T47D (cell line): ENCODE results near the gene SLC1A3.

Experiments used
- DNase-seq, 2 experiments: peaks; one replicate each; pipeline versions ENCODE4 v3.0.0 to v3.0.0-alpha.2; 2011 to 2012; ENCODE audit warnings: low read depth in 1 of 2, low spot score in 1 of 2
- JUND ChIP-seq: IDR thresholded peaks from 2 replicates; pipeline ENCODE4 v1.6.1; 2012; ENCODE audit warnings: low read depth
- in situ Hi-C: cut with HindIII; loops from 2 replicates; pipeline ENCODE4 v1.10.0; 2016; ENCODE audit warnings: low sequenced_read_pairs, low pct_unique_long_range_greater_than_20kb

The SLC1A3 gene

DNA sequence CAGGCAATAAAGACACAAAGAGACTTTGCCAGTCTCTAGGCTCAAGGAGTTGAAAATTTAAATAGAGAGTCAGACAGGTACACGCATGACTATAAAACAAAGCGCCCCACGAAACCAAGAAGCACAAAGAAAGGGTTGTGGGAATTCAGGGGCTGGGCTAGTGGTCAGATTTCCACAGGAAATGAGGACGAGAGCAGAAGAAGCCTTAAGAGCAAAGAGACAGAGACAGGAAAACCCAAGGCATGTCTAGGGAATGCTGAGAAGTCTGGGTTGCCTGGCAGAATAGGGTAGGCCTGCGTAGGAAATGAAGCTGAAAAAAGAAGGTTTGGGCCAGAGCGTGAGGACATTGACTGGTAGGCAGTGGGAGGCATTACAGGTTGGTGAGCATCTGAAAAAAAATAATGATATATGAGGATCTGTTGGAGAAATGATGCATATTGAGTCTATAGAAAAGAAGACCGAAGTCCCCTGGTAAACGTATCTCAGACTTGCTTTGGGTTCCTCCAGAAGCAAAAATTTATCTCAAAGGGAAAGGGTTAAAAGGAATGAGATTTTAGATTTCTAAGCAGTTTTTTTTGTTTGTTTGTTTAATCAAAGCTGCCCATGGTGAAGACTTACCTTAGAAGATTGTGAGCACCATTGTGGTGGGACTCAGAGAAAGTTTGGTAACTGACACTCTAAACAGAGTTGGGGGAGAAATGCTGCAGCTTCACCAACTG lies 51.8 kb downstream of the SLC1A3 start:
- DNase-seq, result no peak
- no peak for TF ChIP-seq JUND
- in situ Hi-C loops, result no loop called here

DNA sequence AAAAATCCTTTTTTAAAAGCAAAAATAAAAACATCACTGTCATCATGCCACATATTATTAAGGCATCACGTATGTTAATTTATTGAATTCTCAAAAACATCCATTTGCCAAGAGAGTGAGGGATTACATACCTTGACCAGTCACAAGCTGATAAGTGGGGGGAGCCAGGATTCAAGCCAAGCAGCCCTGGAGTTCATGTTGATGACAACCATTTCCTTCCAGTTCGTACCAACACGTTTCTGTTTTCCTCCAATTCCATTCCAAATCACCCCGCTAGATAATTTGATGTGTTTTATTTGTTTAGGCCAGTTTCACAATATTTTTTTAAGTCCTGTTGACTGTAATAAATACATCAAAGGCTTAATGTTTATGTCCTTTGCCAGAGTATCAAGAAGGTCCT lies 53.0 kb downstream of the SLC1A3 start:
- in situ Hi-C loops, result no loop called here

DNA sequence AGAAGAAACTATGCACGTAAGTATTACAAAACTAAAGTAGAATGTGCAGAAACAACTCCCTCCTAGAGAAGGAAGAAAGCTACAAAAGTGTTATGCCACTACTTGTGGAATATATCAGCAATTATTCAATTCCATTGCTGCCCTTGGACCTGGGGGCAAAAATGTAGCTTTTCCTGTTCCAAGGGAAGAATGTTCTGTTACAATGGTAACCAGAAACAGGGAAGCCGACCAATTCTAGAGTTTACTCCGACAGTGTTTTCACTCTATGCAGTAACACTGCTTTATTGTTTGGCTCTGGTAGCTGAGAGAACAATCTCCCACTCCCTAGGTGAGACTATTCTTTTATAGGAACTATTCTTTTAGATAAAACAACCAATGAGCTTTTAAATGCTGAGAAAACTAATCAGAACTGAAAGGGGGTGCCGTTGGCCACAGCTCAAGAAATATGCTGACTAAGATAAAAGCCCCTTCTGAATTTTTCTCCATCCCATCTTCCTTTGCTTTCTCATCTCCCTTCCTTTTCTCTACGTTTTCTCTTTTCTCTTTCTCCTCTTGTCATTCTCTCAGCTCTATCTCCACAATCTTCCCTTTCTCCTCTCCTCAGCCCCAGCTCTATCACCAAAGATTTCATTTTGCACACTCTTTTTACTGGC lies 54.1 kb downstream of the SLC1A3 start:
- peak in 1 of 2 experiments; percentile 53 for DNase-seq
- TF ChIP-seq JUND, result no peak
- in situ Hi-C loops, result no loop called here

More for the DNA sequence above, 53.0 kb downstream of the SLC1A3 start:
- no peak for TF ChIP-seq JUND
- no peak for DNase-seq

DNA sequence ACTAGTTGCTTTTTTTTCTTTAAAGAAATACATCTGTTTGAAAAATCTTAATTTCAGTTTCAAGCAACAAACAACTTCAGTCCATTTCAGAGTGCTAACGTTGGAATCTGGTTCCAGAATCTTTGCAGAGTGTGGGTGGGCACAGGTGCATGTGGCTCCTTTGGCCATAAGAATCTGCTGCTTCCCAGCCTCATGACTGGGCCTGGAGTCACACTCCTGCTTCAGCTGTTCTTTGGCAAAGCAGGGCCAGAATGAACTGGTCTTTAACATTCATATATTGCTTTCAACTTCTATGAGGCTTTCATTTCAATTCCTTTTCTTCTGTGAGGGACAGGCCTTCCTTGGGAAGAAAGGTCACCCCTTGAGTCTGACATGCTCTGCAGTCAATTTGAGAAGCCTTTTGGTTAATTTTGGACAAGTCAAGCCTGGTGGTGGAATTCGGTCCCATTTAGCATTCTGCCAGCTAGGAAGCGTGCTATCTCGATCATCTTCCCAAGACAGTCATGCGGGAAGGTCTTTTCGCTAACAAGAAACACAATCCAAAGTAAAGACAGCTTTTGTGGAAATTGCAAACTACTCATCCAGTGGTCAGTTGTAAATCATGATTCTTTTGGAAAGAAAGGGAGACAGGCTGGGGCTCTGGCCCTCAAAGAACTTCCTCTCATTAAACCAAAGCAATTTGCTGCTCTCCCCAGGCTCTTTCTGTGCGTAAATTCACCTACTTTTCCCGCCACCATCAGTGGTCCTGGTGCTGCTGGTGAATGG lies 55.2 kb downstream of the SLC1A3 start:
- no peak for DNase-seq
- in situ Hi-C loops, result no loop called here
- no peak for TF ChIP-seq JUND

DNA sequence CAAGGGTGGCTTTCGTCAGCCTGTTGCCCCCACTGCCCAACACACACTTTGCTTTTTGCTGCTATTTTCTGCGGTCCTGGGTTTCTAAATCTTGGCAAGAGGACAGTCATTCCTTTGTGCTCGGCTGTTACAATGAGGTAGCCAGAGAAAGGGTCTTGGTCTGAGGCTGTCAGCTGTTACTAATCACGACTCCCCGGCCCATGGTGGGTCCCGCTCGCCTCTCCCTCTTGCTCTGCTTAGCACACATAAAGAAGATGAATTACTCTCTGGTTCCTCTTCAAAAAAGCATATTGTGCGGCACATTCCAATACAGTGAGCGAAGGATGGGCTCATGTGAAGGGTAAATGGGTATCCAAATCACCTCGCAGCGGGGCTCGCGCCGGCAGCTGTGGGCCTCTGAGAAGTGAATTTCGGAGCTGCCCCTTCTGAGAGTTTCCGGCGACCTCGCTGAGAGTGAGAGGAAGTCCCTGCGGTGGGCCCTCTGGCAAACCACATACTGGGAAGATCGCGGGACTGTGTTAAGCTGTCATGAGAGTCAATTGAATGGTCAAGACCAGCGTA lies 56.0 kb downstream of the SLC1A3 start:
- no peak for TF ChIP-seq JUND
- in situ Hi-C loops, result no loop called here
- DNase-seq, result no peak

DNA sequence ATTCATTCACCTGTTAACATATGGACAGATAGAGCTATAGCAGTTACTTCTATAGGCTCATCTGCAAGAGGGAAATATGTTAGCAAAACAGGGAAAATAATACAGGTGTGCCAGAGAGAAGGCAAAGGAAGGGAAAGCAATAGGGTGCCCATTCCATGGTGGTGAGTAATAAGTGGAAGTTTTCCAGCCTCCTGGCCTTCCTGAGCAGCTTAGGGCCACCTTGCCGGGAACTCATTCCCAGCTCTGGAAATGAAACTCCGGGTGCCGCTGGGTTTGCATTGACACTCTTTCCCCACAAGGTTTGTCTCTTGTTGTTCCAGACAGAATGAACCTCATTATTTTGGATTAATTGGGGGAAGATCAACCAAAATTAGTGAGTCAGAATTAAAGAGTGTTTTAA lies 58.4 kb downstream of the SLC1A3 start:
- peak in 1 of 2 experiments; percentile 29 for DNase-seq
- in situ Hi-C loops, result no loop called here
- TF ChIP-seq JUND, result no peak

DNA sequence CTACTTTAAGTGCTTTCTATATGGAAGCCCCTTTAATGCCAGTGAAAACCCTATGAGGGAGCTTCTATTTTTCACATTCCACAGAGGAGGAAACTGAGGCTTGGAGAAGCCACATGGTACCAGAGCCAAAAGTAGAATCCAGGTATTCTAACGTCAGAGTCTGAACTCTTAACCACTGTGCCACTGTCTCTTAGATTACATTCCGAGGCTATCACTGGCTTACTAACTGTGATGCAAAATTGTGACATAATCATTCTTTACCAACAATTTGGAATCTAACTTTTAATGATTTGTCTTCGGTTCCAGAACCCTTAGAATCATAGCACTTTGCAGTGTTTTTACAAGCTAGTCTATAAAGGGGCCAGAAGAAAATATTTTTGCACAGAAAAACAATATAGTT lies 59.2 kb downstream of the SLC1A3 start:
- in situ Hi-C loops, result no loop called here
- TF ChIP-seq JUND, result no peak
- DNase-seq, result no peak

DNA sequence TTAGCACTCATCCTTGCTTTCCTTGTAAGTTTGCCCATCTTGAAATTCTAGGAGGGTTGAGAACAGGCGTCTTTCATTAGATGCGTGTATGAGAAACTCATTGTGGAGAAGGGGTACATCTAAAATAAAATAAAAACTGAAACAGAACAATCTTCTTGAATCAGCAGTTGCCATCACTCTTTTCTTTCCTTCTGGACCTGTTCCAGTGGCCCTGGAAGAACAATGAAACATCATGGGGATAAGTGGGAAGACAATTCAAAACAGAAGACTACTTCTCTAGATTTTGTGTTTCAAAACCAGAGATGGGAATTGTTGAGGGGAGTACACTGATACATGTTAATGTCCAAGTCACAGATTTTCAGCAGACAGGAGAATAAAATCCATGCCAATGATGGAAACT lies 59.9 kb downstream of the SLC1A3 start:
- DNase-seq, result no peak

DNA sequence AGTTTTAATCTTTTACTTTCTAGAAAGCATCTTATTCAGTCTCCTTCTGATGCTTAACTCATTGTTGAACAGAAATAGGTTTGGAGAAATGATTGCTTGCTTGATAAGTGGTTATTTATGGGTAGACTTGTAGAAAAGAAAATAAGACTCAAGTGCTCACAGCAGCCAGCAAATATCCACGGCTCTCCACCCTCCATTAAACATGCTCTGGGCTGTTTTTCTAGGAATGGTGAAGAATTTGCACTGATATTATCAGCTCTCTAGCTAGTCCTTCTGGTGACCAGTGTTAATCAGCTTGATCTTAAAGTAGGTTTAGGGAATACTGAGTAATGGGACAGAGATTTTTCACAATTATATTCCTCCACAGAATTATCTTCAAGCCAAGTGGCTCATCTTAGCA lies 60.6 kb downstream of the SLC1A3 start:
- in situ Hi-C loops, result no loop called here
- DNase-seq, result peak in 1 of 2 experiments; percentile 46
- TF ChIP-seq JUND, result peak; percentile 63

More for the DNA sequence above, 59.9 kb downstream of the SLC1A3 start:
- in situ Hi-C loops, result no loop called here
- TF ChIP-seq JUND, result no peak

DNA sequence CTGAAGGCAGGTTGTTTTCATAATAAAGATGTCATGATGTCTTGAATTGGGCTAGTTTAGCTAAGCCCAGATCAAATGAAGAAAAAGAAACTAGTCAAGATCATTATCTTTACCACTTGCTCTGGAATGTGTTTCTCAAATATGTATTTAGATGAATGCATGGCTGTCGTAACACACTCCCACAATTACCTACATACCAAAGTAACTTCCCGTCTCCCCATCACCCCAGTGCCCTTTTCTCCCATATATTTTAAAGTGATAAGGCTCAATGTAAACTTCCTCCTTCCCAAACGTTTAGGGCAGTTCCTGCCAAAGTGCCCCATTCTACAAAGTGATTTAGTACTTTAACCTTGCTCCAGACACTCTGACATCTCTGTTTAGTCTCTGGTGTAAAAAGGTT lies 61.4 kb downstream of the SLC1A3 start:
- DNase-seq, result peak in 1 of 2 experiments; percentile 67
- peak; percentile 47; the same call in 1 of the 2 replicates for TF ChIP-seq JUND
- in situ Hi-C loops, result no loop called here

DNA sequence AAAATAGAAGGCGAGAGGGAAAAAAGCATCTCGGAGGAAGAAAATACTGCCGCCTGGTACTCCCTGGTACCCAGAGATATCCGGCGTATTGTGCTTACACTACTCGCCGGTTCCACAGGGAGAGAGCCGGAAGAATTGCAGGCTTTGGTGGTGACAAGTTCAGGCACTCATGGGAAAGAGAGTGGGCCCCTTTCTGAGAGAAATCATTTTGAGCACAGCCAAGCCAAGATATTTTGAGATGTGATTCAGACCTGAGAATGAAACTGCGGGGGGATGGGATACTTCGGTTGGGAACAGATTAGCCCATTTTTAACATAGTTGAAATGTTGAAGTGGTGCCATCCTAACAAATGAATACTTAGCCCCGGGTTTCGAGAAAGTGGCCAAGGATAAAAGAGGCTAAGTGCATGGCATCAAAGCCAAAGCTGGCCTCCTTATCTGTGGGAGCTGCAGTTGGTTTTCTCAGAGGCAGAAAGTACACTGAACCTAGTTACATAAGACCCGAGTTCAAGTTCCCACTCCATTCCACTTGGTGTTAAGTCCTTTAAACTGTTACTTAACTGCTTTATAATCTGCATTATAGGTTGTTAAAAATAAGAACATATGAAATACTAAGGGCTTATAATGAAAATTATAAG lies 62.7 kb downstream of the SLC1A3 start:
- no peak for TF ChIP-seq JUND
- in situ Hi-C loops, result no loop called here
- DNase-seq, result no peak

DNA sequence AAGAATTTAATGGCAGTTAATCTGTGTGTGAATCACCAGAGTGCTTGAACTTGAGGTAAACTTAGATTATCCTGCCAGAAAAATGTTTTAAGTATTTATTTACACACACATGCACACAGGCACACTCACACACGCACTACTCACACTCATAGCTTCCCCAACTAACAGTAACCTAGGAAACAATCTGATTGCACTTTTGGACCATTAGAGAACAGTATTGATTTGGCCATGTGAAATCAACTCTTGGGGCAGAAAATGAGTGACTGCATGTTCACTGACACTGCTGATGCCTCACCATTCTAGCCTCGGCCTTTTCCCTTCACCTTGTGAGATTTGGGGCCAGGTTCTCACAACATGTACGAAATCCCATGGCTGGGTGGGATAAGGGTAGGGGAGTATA lies 64.1 kb downstream of the SLC1A3 start:
- in situ Hi-C loops, result no loop called here
- DNase-seq, result no peak
- no peak for TF ChIP-seq JUND

DNA sequence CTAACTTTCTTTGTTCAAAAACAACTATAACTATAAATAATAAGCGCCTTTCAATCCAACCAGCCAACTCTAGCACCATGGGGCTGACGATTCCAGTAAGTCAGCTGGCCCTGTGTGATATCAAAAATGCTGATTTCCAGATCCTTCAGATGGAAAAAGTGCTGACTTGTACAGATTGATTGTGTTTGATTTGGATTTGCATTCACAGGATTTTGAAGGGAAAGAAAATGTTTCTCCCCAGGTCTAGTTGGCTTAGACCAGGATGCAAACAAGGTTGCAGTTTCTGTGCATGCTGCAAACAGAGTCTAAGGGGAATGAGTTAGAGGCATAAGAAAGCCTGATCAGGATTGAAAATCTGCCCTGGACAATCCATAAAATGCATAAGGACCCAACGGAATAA lies 68.9 kb downstream of the SLC1A3 start:
- no peak for TF ChIP-seq JUND
- in situ Hi-C loops, result no loop called here
- no peak for DNase-seq
